NCI-H1092 (cell line): ENCODE data around the gene PADI4.

Experiments
- DNase-seq: peaks from one replicate; lab custom pipeline; 2025; lab: John Stamatoyannopoulos, UW

The PADI4 gene

GRCh38 chr1:17307946-17308345, at the start of gene PADI4:
PADI4 (plus strand) TSS chr1:17308197; CDS start chr1:17308223, 26 bp downstream.
- DNase-seq, result no peak

GRCh38 chr1:17258758-17259130, 49.3 kb upstream of the PADI4 start:
- DNase-seq, result no peak

GRCh38 chr1:17259233-17259873, 48.6 kb upstream of the PADI4 start:
- DNase-seq, result no peak

- DNase-seq, result no peak
Observed at GRCh38 chr1:17260264-17260663, 47.7 kb upstream of the PADI4 start.

- no peak for DNase-seq
Observed at GRCh38 chr1:17260738-17261137, 47.3 kb upstream of the PADI4 start.

- DNase-seq, result no peak
Observed at GRCh38 chr1:17263936-17264335, 44.1 kb upstream of the PADI4 start.

GRCh38 chr1:17264470-17264869, 43.5 kb upstream of the PADI4 start:
- no peak for DNase-seq

GRCh38 chr1:17265162-17265561, 42.8 kb upstream of the PADI4 start:
- DNase-seq, result no peak

- DNase-seq, result no peak
Observed at GRCh38 chr1:17265950-17266349, 42.0 kb upstream of the PADI4 start.

GRCh38 chr1:17270891-17271765, 36.9 kb upstream of the PADI4 start:
- DNase-seq, result no peak

- DNase-seq, result no peak
Observed at GRCh38 chr1:17272066-17272465, 35.9 kb upstream of the PADI4 start.

- DNase-seq, result no peak
Observed at GRCh38 chr1:17272646-17273045, 35.4 kb upstream of the PADI4 start.

- DNase-seq, result no peak
Observed at GRCh38 chr1:17273096-17273495, 34.9 kb upstream of the PADI4 start.

GRCh38 chr1:17274186-17275170, 33.5 kb upstream of the PADI4 start:
- DNase-seq, result peak; percentile 9

- DNase-seq, result no peak
Observed at GRCh38 chr1:17276568-17276967, 31.4 kb upstream of the PADI4 start.

- DNase-seq, result no peak
Observed at GRCh38 chr1:17277511-17278159, 30.4 kb upstream of the PADI4 start.

- no peak for DNase-seq
Observed at GRCh38 chr1:17278996-17279830, 28.8 kb upstream of the PADI4 start.

GRCh38 chr1:17280436-17280835, 27.6 kb upstream of the PADI4 start:
- no peak for DNase-seq

GRCh38 chr1:17280894-17281293, 27.1 kb upstream of the PADI4 start:
- no peak for DNase-seq

GRCh38 chr1:17281775-17282181, 26.2 kb upstream of the PADI4 start:
- DNase-seq, result no peak

GRCh38 chr1:17282836-17283235, 25.2 kb upstream of the PADI4 start:
- no peak for DNase-seq
